Smooth muscle cell (in vitro differentiated cells): ENCODE results near the gene NHSL2. TPM values are rescaled to one million over a fixed set of nuclear protein-coding genes. Genes with fewer than 3 reads are reported as not detected.

ENCODE experiments used
- DNase-seq: peaks from one replicate; lab custom pipeline; 2025; ENCODE audit not compliant: unreplicated experiment; lab: John Stamatoyannopoulos, UW
- H2AFZ ChIP-seq: fragments of 200-600 bp; sonication (generic); 2 replicates; pipeline ENCODE4 v1.6.0; 2016; ENCODE audit warnings: antibody characterized with exemption, low read depth, mild to moderate bottlenecking
- H3F3A ChIP-seq: fragments of 200-600 bp; sonication (generic); 2 replicates; pipeline ENCODE4 v1.6.0; 2017; ENCODE audit warnings: antibody characterized with exemption, low read depth
- H3K27ac ChIP-seq: fragments of 200-600 bp; sonication (generic); 2 replicates; pipeline ENCODE4 v1.5.1; 2016; ENCODE audit warnings: low read depth, mild to moderate bottlenecking
- H3K27me3 ChIP-seq: fragments of 200-600 bp; sonication (generic); 2 replicates; pipeline ENCODE4 v1.6.1; 2016; ENCODE audit warnings: low read depth, mild to moderate bottlenecking
- H3K36me3 ChIP-seq: fragments of 200-600 bp; sonication (generic); 2 replicates; pipeline ENCODE4 v1.5.1; 2016; ENCODE audit warnings: low read depth
- H3K4me1 ChIP-seq: fragments of 200-600 bp; sonication (generic); 2 replicates; pipeline ENCODE4 v1.5.1; 2016; ENCODE audit warnings: low read depth
- H3K4me2 ChIP-seq: fragments of 200-600 bp; sonication (generic); 2 replicates; pipeline ENCODE4 v1.6.0; 2016; ENCODE audit warnings: mild to moderate bottlenecking
- H3K4me3 ChIP-seq: fragments of 200-600 bp; sonication (generic); 2 replicates; pipeline ENCODE4 v1.5.1; 2016; ENCODE audit warnings: mild to moderate bottlenecking
- H3K79me2 ChIP-seq: fragments of 200-600 bp; sonication (generic); 2 replicates; pipeline ENCODE4 v1.6.0; 2016; ENCODE audit warnings: low read depth, mild to moderate bottlenecking
- H3K9ac ChIP-seq: fragments of 200-600 bp; sonication (generic); 2 replicates; pipeline ENCODE4 v1.6.0; 2016; ENCODE audit warnings: low read depth
- H3K9me3 ChIP-seq: fragments of 200-600 bp; sonication (generic); replicated peaks from 2 replicates; pipeline ENCODE4 v1.5.1; 2016; ENCODE audit warnings: low read depth
- H4K20me1 ChIP-seq: fragments of 200-600 bp; sonication (generic); 2 replicates; pipeline ENCODE4 v1.6.0; 2016; ENCODE audit warnings: low read depth
- CTCF ChIP-seq: fragments of 200-600 bp; sonication (generic); IDR thresholded peaks from 2 replicates; pipeline ENCODE4 v1.5.1; 2017; ENCODE audit warnings: borderline replicate concordance, mild to moderate bottlenecking, antibody characterized with exemption; ENCODE audit not compliant: insufficient read depth, poor library complexity, severe bottlenecking
- WGBS: methylation state at CpG from one replicate; pipeline ENCODE4 v1.1.7; 2016; ENCODE audit warnings: low lambda C conversion rate; 5-methylcytosine and 5-hydroxymethylcytosine counted together
- polyA plus RNA-seq: library from polyadenylated mRNA; unstranded; fragments of >200 nt; fragmentation: Nextera tagmentation; extraction: Ambion mirVana; gene quantifications from 2 replicates; pipeline ENCODE4 v1.2.1, GENCODE V29; 2016
- total RNA-seq: library from RNA; depleted of rRNA; stranded (reverse); fragments of >200 nt; gene quantifications from 2 replicates; pipeline ENCODE4 v1.2.3, GENCODE V29; 2014

Gene NHSL2
- total and polyA plus RNA-seq, 2 experiments from 2014 or later = 2.9 to 3.3 TPM

GRCh38 chrX:72108666-72109065, 198.0 kb downstream of the NHSL2 start:
- no peaks in the 10 kb centered on the region for H3K9me3 ChIP-seq
- H3K4me3 ChIP-seq = no peak overlapping the region
- no peak overlapping the region for H3K4me2 ChIP-seq
- no peaks in the 10 kb centered on the region for H3K4me1 ChIP-seq
- no peak overlapping the region for H3K27ac ChIP-seq
- H2AFZ ChIP-seq = no peak overlapping the region
- DNase-seq = no peak
- no peaks in the 10 kb centered on the region for H4K20me1 ChIP-seq
- H3K27me3 ChIP-seq = no peaks in the 10 kb centered on the region
- H3K79me2 ChIP-seq = no peaks in the 10 kb centered on the region
- H3F3A ChIP-seq = no peaks in the 10 kb centered on the region
- TF ChIP-seq CTCF = no peak
- no peaks in the 10 kb centered on the region for H3K36me3 ChIP-seq
- no peak overlapping the region for H3K9ac ChIP-seq
- 82% methylated on average over 10 of the region's 10 CpGs for WGBS

- H3K9ac ChIP-seq = no peak overlapping the region
- H3K36me3 ChIP-seq = no peaks in the 10 kb centered on the region
- H3K27me3 ChIP-seq = no peaks in the 10 kb centered on the region
- WGBS = 70% methylated on average over 13 of the region's 13 CpGs
- H3K4me3 ChIP-seq = no peak overlapping the region
- no peaks in the 10 kb centered on the region for H3K4me1 ChIP-seq
- H4K20me1 ChIP-seq = no peaks in the 10 kb centered on the region
- H3K4me2 ChIP-seq = no peak overlapping the region
- H3F3A ChIP-seq = no peaks in the 10 kb centered on the region
- no peak overlapping the region for H3K27ac ChIP-seq
- no peak for DNase-seq
- H2AFZ ChIP-seq = no peak overlapping the region
- no peak for TF ChIP-seq CTCF
- H3K79me2 ChIP-seq = no peaks in the 10 kb centered on the region
- H3K9me3 ChIP-seq = no peaks in the 10 kb centered on the region
Measured at GRCh38 chrX:72110051-72110875, 199.6 kb downstream of the NHSL2 start.

GRCh38 chrX:72110876-72111708, 200.4 kb downstream of the NHSL2 start:
- Histone ChIP-seq H3K9me3 (no peaks in the 10 kb centered on the region), H4K20me1 (no peaks in the 10 kb centered on the region), H2AFZ (no peak overlapping the region), H3K9ac (no peak overlapping the region), H3K79me2 (no peaks in the 10 kb centered on the region), H3K4me3 (no peak overlapping the region), H3K27me3 (no peaks in the 10 kb centered on the region), H3K4me1 (no peaks in the 10 kb centered on the region), H3K4me2 (no peak overlapping the region), H3K36me3 (no peaks in the 10 kb centered on the region), H3F3A (no peaks in the 10 kb centered on the region), H3K27ac (no peak overlapping the region)
- 84% methylated on average over 11 of the region's 11 CpGs for WGBS
- TF ChIP-seq CTCF = no peak
- DNase-seq = no peak
